MM.1S (cell line): Measurements from ENCODE around the gene KAT2B.

Experiments used
- DNase-seq: peaks from one replicate; pipeline ENCODE4 v3.0.0-alpha.2; 2015
- H2AFZ ChIP-seq: fragments of 300-600 bp; sonication (generic); 2 replicates; pipeline ENCODE4 v1.6.0; 2016; ENCODE audit warnings: antibody characterized with exemption, low read length
- H3F3A ChIP-seq: fragments of 300-600 bp; sonication (generic); 2 replicates; pipeline ENCODE4 v1.6.1; 2016; ENCODE audit warnings: mild to moderate bottlenecking, antibody characterized with exemption, low read length, moderate library complexity, mixed read lengths; ENCODE audit not compliant: insufficient read depth
- H3K27ac ChIP-seq: fragments of 300-600 bp; sonication (generic); 2 replicates; pipeline ENCODE4 v1.5.1; 2016; ENCODE audit warnings: mild to moderate bottlenecking, low read length
- H3K27me3 ChIP-seq: fragments of 300-600 bp; sonication (generic); replicated peaks from 2 replicates; pipeline ENCODE4 v1.6.0; 2016; ENCODE audit warnings: low read length; ENCODE audit not compliant: insufficient read depth
- H3K36me3 ChIP-seq: fragments of 300-600 bp; sonication (generic); replicated peaks from 2 replicates; pipeline ENCODE4 v1.6.1; 2016; ENCODE audit warnings: mild to moderate bottlenecking, low read length, mixed read lengths; ENCODE audit not compliant: insufficient read depth
- H3K4me1 ChIP-seq: fragments of 300-600 bp; sonication (generic); 2 replicates; pipeline ENCODE4 v1.6.1; 2016; ENCODE audit warnings: low read length, mixed read lengths
- H3K4me2 ChIP-seq: fragments of 300-600 bp; sonication (generic); 2 replicates; pipeline ENCODE4 v1.6.0; 2016; ENCODE audit warnings: low read depth, low read length
- H3K4me3 ChIP-seq: fragments of 300-600 bp; sonication (generic); 2 replicates; pipeline ENCODE4 v1.5.1; 2016; ENCODE audit warnings: low read length, mixed read lengths
- H3K79me2 ChIP-seq: fragments of 300-600 bp; sonication (generic); 2 replicates; pipeline ENCODE4 v1.6.1; 2016; ENCODE audit warnings: mixed run types, low read length, mixed read lengths
- H3K9ac ChIP-seq: fragments of 300-600 bp; sonication (generic); 2 replicates; pipeline ENCODE4 v1.6.1; 2016; ENCODE audit warnings: low read length, mixed read lengths
- H3K9me2 ChIP-seq: fragments of 300-600 bp; sonication (generic); replicated peaks from 2 replicates; pipeline ENCODE4 v1.6.1; 2016; ENCODE audit warnings: mild to moderate bottlenecking, low read length, mixed read lengths; ENCODE audit not compliant: insufficient read depth
- H3K9me3 ChIP-seq: fragments of 300-600 bp; sonication (generic); replicated peaks from 2 replicates; pipeline ENCODE4 v1.6.1; 2016; ENCODE audit warnings: mild to moderate bottlenecking, low read length, mixed read lengths; ENCODE audit not compliant: insufficient read depth
- H4K20me1 ChIP-seq: fragments of 300-600 bp; sonication (generic); 2 replicates; pipeline ENCODE4 v1.6.1; 2016; ENCODE audit warnings: mild to moderate bottlenecking, low read length, moderate library complexity, mixed read lengths; ENCODE audit not compliant: insufficient read depth
- EZH2 ChIP-seq: fragments of 300-600 bp; sonication (generic); optimal IDR thresholded peaks from 2 replicates; pipeline ENCODE3; 2017; ENCODE audit warnings: low read depth, mild to moderate bottlenecking, antibody characterized with exemption, low read length, mixed read lengths
- EZH2phosphoT487 ChIP-seq: fragments of 300-600 bp; sonication (generic); IDR thresholded peaks from 2 replicates; pipeline ENCODE4 v1.6.1; 2018; ENCODE audit warnings: antibody characterized with exemption, low read length
- TF ChIP-seq, protein P1 (sequence below): fragments of 300-600 bp; sonication (generic); IDR thresholded peaks from 2 replicates; pipeline ENCODE4 v1.5.1; 2016; ENCODE audit warnings: antibody characterized with exemption, low read length, mixed read lengths

The KAT2B gene

DNA sequence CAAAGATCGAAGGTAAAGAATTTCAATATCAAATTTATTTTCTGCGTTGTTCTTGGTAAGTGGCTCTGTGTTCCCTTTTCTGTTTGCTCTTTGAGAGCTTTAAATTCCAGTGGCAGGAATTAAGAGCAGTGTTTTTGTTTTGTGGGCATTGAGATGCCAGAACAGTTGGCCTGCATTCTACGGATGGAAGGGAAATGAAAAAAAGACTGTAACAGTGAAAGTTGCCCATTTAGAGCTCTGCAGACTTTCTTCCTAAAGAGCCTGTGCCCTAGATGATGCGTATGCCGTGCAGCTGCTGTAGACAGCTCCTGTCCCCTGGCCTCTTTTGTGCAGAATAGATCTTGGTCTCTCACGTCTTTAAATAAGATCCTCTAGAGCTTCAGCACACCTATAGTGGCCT lies 58.8 kb downstream of the KAT2B start:
- Histone ChIP-seq H3K27ac (no peak overlapping the region), H3K9me2 (no peaks in the 10 kb centered on the region), H3K36me3 (no peaks in the 10 kb centered on the region; the same call in 1 of the 2 replicates), H3K79me2 (no peaks in the 10 kb centered on the region), H3K4me2 (no peak overlapping the region), H2AFZ (no peak overlapping the region), H4K20me1 (no peaks in the 10 kb centered on the region), H3K4me1 (no peaks in the 10 kb centered on the region), H3K27me3 (no peaks in the 10 kb centered on the region), H3F3A (no peaks in the 10 kb centered on the region), H3K9me3 (no peaks in the 10 kb centered on the region), H3K9ac (no peak overlapping the region), H3K4me3 (no peak overlapping the region)
- no peak for DNase-seq
- TF ChIP-seq, protein P1, sequence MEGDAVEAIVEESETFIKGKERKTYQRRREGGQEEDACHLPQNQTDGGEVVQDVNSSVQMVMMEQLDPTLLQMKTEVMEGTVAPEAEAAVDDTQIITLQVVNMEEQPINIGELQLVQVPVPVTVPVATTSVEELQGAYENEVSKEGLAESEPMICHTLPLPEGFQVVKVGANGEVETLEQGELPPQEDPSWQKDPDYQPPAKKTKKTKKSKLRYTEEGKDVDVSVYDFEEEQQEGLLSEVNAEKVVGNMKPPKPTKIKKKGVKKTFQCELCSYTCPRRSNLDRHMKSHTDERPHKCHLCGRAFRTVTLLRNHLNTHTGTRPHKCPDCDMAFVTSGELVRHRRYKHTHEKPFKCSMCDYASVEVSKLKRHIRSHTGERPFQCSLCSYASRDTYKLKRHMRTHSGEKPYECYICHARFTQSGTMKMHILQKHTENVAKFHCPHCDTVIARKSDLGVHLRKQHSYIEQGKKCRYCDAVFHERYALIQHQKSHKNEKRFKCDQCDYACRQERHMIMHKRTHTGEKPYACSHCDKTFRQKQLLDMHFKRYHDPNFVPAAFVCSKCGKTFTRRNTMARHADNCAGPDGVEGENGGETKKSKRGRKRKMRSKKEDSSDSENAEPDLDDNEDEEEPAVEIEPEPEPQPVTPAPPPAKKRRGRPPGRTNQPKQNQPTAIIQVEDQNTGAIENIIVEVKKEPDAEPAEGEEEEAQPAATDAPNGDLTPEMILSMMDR, result no peak
- no peak for TF ChIP-seq EZH2

DNA sequence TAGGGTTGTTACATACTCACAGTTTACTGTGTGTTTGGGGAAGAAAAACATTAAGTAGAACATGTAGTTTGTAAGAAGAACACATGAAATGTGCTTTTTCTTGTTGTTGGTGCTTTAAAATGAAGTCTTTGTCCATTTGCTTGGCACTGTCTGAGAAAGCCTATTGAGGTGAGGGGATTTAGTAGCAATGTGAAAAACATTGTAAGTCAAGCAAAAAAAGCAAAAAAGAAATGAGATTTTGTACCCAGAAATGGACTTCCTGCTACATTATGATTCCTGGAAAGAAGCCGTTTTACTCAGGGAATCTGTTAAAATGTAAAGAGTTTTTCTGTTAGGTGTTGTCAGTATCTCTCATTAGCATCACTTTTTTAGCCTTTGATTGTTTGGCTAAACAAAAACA lies 59.9 kb downstream of the KAT2B start:
- Histone ChIP-seq H3K4me2 (no peak overlapping the region), H4K20me1 (no peaks in the 10 kb centered on the region), H3K9ac (no peak overlapping the region), H3K27ac (no peak overlapping the region), H3K9me3 (no peaks in the 10 kb centered on the region), H3K27me3 (no peaks in the 10 kb centered on the region), H3K9me2 (no peaks in the 10 kb centered on the region), H3K79me2 (no peaks in the 10 kb centered on the region), H2AFZ (no peak overlapping the region), H3F3A (no peaks in the 10 kb centered on the region), H3K36me3 (no peaks in the 10 kb centered on the region; the same call in 1 of the 2 replicates), H3K4me3 (no peak overlapping the region), H3K4me1 (no peaks in the 10 kb centered on the region)
- TF ChIP-seq EZH2 (no peak), EZH2phosphoT487 (no peak)
- TF ChIP-seq, protein P1, result no peak
- DNase-seq, result no peak

DNA sequence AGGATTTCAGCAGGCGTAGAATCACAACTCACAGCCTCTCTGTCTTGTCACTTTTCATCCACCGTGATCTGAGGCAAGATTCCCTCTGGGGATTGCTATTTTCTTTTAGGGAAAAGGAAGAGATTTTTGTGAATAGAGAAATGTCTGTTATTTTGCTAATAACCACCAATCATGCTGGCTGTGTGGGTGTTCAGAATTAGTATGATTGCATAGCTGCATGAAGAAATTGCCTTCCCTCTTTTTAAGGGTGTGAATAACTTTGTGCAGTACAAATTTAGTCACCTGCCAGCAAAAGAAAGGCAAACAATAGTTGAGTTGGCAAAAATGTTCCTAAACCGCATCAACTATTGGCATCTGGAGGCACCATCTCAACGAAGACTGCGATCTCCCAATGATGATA lies 60.8 kb downstream of the KAT2B start:
- Histone ChIP-seq H3K4me3 (no peak overlapping the region), H3F3A (no peaks in the 10 kb centered on the region), H3K9ac (no peak overlapping the region), H3K27ac (no peak overlapping the region), H3K4me1 (no peaks in the 10 kb centered on the region), H3K36me3 (no peaks in the 10 kb centered on the region; the same call in 1 of the 2 replicates), H3K27me3 (no peaks in the 10 kb centered on the region), H4K20me1 (no peaks in the 10 kb centered on the region), H3K9me2 (no peaks in the 10 kb centered on the region), H3K4me2 (no peak overlapping the region), H3K9me3 (no peaks in the 10 kb centered on the region), H3K79me2 (no peaks in the 10 kb centered on the region), H2AFZ (no peak overlapping the region)
- no peak for DNase-seq
- TF ChIP-seq EZH2phosphoT487 (no peak), EZH2 (no peak)
- TF ChIP-seq, protein P1, result no peak
